Astrocyte of the spinal cord (primary cell): ENCODE data around the gene UBXN7.
"Not testable (repeated sequence)": the region's sequence is repeated elsewhere in the genome, so short reads cannot be mapped to it uniquely, and the experiment has no call there.

ENCODE experiments used
- DNase-seq: peaks from one replicate; pipeline ENCODE4 v3.0.0; 2011; ENCODE audit warnings: low read depth, low spot score
- H3K4me3 ChIP-seq: 2 replicates; pipeline ENCODE4 v1.5.1; 2011; ENCODE audit warnings: low read depth, mild to moderate bottlenecking, low read length, moderate library complexity
- CTCF ChIP-seq: IDR thresholded peaks from 2 replicates; pipeline ENCODE4 v1.5.1; 2012; ENCODE audit warnings: low read depth, mild to moderate bottlenecking, low read length, inconsistent platforms
- in situ Hi-C: cut with HindIII; loops from 2 replicates; pipeline ENCODE4 v1.10.0; 2017; ENCODE audit warnings: low sequenced_read_pairs

UBXN7 gene

GRCh38 chr3:196320137-196320536 lies 112.1 kb downstream of the UBXN7 start:
- in situ Hi-C loops: no loop called here
- no peak overlapping the region for H3K4me3 ChIP-seq
- no peak for TF ChIP-seq CTCF
- no peak for DNase-seq

GRCh38 chr3:196317687-196318467 lies 114.3 kb downstream of the UBXN7 start, which contains the start of gene DYNLT2B:
TSS of gene DYNLT2B (minus strand) at chr3:196318240. CDS start at chr3:196318152, 88 bp downstream.
- peak within 1 kb of the TSS; percentile 80 for H3K4me3 ChIP-seq
- no peak for TF ChIP-seq CTCF
- peak; percentile 91 for DNase-seq
- in situ Hi-C loops: no loop called here

- in situ Hi-C loops: not testable (repeated sequence)
- peak overlapping the region; percentile 80 for H3K4me3 ChIP-seq
- DNase-seq: peak; percentile 29
Measured at GRCh38 chr3:196316799-196317686, 115.2 kb downstream of the UBXN7 start.

GRCh38 chr3:196315821-196316220 lies 116.4 kb downstream of the UBXN7 start:
- no peak for TF ChIP-seq CTCF

GRCh38 chr3:196314597-196314996 lies 117.6 kb downstream of the UBXN7 start:
- no peak for DNase-seq
- H3K4me3 ChIP-seq: no peak overlapping the region
- in situ Hi-C loops: no loop called here
- TF ChIP-seq CTCF: no peak

More at GRCh38 chr3:196315821-196316220, 116.4 kb downstream of the UBXN7 start:
- in situ Hi-C loops: no loop called here
- H3K4me3 ChIP-seq: no peak overlapping the region
- DNase-seq: no peak

GRCh38 chr3:196314086-196314485 lies 118.1 kb downstream of the UBXN7 start:
- H3K4me3 ChIP-seq, DNase-seq, in situ Hi-C loops: not testable (repeated sequence)

GRCh38 chr3:196302960-196303359 lies 129.3 kb downstream of the UBXN7 start:
- in situ Hi-C loops, DNase-seq, H3K4me3 ChIP-seq: not testable (repeated sequence)

- in situ Hi-C loops, H3K4me3 ChIP-seq, DNase-seq: not testable (repeated sequence)
Measured at GRCh38 chr3:196302551-196302950, 129.7 kb downstream of the UBXN7 start.
